ENCODE results near the gene KBTBD4. TPM values are rescaled to one million over a fixed set of nuclear protein-coding genes. Genes with fewer than 3 reads are reported as not detected.

The KBTBD4 gene
- total and polyA plus RNA-seq, 2 of the 13 experiments (the other 11 are each of a cell fraction or from before 2014, with no cell fraction given) = 8.5 to 12.8 TPM

GRCh38 chr11:47571357-47571729 is 7.4 kb downstream of the KBTBD4 start:
- over 99% methylated on average over 4 of the region's 4 CpGs for WGBS (ENCODE audit: low lambda C conversion rate)
- Histone ChIP-seq H4K20me1 (ENCODE audit: insufficient read depth, low read length) (no peaks in the 10 kb centered on the region), H3K27ac (ENCODE audit: extremely low read length, insufficient read depth, low read length) (no peak overlapping the region), H3K27me3 (ENCODE audit: control insufficient read depth in 1 of 2, insufficient read depth in 2 of 2, low read length in 2 of 2) (no peaks in the 10 kb centered on the region), H3K9me3 (ENCODE audit: low read length) (no peaks in the 10 kb centered on the region), H2AFZ (ENCODE audit: low read length) (no peak overlapping the region), H3K4me1 (ENCODE audit: insufficient read depth, low read length) (peaks cover 14% of the 10 kb centered on the region), H3K4me3 (replicated peaks in 1 of 3; ENCODE audit: insufficient read depth in 1 of 3, low read depth in 2 of 3, low read length in 3 of 3) (no peak overlapping the region), H3K79me2 (ENCODE audit: insufficient read depth, low read length) (peaks cover 29% of the 10 kb centered on the region), H3K36me3 (replicated peaks in 1 of 2; ENCODE audit: control insufficient read depth in 1 of 2, insufficient read depth in 2 of 2, low read length in 2 of 2) (peaks cover 12 to 47% of the 10 kb centered on the region in 2 experiments), H3K4me2 (ENCODE audit: low read depth, low read length) (no peak overlapping the region), H3K9ac (ENCODE audit: insufficient read depth, low read depth, low read length) (no peak overlapping the region)
- ChIA-PET CTCF (ENCODE audit: low intra/inter-chr PET ratio, low total read pairs) (no interaction called here), POLR2A (no interaction called here)
- in situ Hi-C loops (cut with HindIII; ENCODE audit: extremely low pct_ligation_motif_present, low pct_unique_long_range_greater_than_20kb) (no loop called here), intact Hi-C loops (cut with micrococcal nuclease; ENCODE audit: unreplicated experiment) (no loop called here)
- TF ChIP-seq HNF4G (IDR thresholded peaks at IDR 0.05; ENCODE audit: borderline replicate concordance, low read depth, low read length) (no peak), HNF4G (CRISPR knock-in tag; IDR thresholded peaks at IDR 0.05; ENCODE audit: borderline replicate concordance, low read depth) (no peak), ZNF354B (CRISPR knock-in tag; IDR thresholded peaks at IDR 0.05) (no peak), ZFYVE20 (CRISPR knock-in tag; IDR thresholded peaks at IDR 0.05; ENCODE audit: borderline replicate concordance, low read depth) (no peak), ZNF337 (CRISPR knock-in tag; IDR thresholded peaks at IDR 0.05; ENCODE audit: borderline replicate concordance, low read depth) (no peak), RXRB (CRISPR knock-in tag; IDR thresholded peaks at IDR 0.05; ENCODE audit: borderline replicate concordance) (no peak), POGZ (CRISPR knock-in tag; IDR thresholded peaks at IDR 0.05) (no peak), PREB (CRISPR knock-in tag; IDR thresholded peaks at IDR 0.05) (no peak), ZNF34 (CRISPR knock-in tag; IDR thresholded peaks at IDR 0.05; ENCODE audit: borderline replicate concordance) (no peak), ZNF883 (CRISPR knock-in tag; IDR thresholded peaks at IDR 0.05; ENCODE audit: not compliant biosample characterization) (no peak)
- TF ChIP-seq, protein P1, sequence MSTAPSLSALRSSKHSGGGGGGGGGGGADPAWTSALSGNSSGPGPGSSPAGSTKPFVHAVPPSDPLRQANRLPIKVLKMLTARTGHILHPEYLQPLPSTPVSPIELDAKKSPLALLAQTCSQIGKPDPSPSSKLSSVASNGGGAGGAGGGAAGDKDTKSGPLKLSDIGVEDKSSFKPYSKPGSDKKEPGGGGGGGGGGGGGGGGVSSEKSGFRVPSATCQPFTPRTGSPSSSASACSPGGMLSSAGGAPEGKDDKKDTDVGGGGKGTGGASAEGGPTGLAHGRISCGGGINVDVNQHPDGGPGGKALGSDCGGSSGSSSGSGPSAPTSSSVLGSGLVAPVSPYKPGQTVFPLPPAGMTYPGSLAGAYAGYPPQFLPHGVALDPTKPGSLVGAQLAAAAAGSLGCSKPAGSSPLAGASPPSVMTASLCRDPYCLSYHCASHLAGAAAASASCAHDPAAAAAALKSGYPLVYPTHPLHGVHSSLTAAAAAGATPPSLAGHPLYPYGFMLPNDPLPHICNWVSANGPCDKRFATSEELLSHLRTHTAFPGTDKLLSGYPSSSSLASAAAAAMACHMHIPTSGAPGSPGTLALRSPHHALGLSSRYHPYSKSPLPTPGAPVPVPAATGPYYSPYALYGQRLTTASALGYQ (CRISPR knock-in tag; IDR thresholded peaks at IDR 0.05) = no peak
- TF ChIP-seq, protein P2, sequence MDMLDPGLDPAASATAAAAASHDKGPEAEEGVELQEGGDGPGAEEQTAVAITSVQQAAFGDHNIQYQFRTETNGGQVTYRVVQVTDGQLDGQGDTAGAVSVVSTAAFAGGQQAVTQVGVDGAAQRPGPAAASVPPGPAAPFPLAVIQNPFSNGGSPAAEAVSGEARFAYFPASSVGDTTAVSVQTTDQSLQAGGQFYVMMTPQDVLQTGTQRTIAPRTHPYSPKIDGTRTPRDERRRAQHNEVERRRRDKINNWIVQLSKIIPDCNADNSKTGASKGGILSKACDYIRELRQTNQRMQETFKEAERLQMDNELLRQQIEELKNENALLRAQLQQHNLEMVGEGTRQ (IDR thresholded peaks at IDR 0.05; ENCODE audit: low read depth, low read length) = no peak
- TF ChIP-seq, protein P2 (CRISPR knock-in tag; IDR thresholded peaks at IDR 0.05; ENCODE audit: borderline replicate concordance) = no peak
- TF ChIP-seq, protein P3, sequence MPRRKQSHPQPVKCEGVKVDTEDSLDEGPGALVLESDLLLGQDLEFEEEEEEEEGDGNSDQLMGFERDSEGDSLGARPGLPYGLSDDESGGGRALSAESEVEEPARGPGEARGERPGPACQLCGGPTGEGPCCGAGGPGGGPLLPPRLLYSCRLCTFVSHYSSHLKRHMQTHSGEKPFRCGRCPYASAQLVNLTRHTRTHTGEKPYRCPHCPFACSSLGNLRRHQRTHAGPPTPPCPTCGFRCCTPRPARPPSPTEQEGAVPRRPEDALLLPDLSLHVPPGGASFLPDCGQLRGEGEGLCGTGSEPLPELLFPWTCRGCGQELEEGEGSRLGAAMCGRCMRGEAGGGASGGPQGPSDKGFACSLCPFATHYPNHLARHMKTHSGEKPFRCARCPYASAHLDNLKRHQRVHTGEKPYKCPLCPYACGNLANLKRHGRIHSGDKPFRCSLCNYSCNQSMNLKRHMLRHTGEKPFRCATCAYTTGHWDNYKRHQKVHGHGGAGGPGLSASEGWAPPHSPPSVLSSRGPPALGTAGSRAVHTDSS (CRISPR knock-in tag; conservative IDR thresholded peaks at IDR 0.05) = no peak
- BruUV-seq (replicated peaks) = no TSS peak
- FAIRE-seq (no peak), DNase-seq (ENCODE audit: low spot score) (no peak), ATAC-seq (no peak)
